ENCODE data around the gene NTSR1.
A peak's percentile ranks its signal among the peaks of the same experiment; 100 is the strongest.

NTSR1 gene

GRCh38 chr20:62705627-62706026 lies 3.0 kb upstream of the NTSR1 start:
- TF ChIP-seq CTCF (IDR thresholded peaks at IDR 0.05; ENCODE audit: insufficient read depth, missing control alignments), result no peak

GRCh38 chr20:62706344-62706743 lies 2.3 kb upstream of the NTSR1 start:
- TF ChIP-seq CTCF (IDR thresholded peaks at IDR 0.05; ENCODE audit: insufficient read depth, missing control alignments), result no peak
- no peak for FAIRE-seq
- no peak for DNase-seq (ENCODE audit: insufficient read length, low spot score)

More at GRCh38 chr20:62705627-62706026, 3.0 kb upstream of the NTSR1 start:
- DNase-seq (ENCODE audit: insufficient read length, low spot score) (no peak), FAIRE-seq (no peak)

GRCh38 chr20:62706857-62707256 lies 1.8 kb upstream of the NTSR1 start:
- FAIRE-seq (no peak), DNase-seq (ENCODE audit: insufficient read length, low spot score) (no peak)
- no peak for TF ChIP-seq CTCF (IDR thresholded peaks at IDR 0.05; ENCODE audit: insufficient read depth, missing control alignments)

- DNase-seq (ENCODE audit: insufficient read length, low spot score), result no peak
- no peak for TF ChIP-seq CTCF (IDR thresholded peaks at IDR 0.05; ENCODE audit: insufficient read depth, missing control alignments)
- no peak for FAIRE-seq
Measured at GRCh38 chr20:62707276-62707920, 1.2 kb upstream of the NTSR1 start.

- FAIRE-seq (no peak), DNase-seq (ENCODE audit: insufficient read length, low spot score) (peak; percentile 78)
- TF ChIP-seq CTCF (IDR thresholded peaks at IDR 0.05; ENCODE audit: insufficient read depth, missing control alignments), result no peak
Measured at GRCh38 chr20:62707921-62708521, 615 bp upstream of the NTSR1 start.

- FAIRE-seq (no peak), DNase-seq (ENCODE audit: insufficient read length, low spot score) (no peak)
- TF ChIP-seq CTCF (IDR thresholded peaks at IDR 0.05; ENCODE audit: insufficient read depth, missing control alignments), result no peak
Measured at GRCh38 chr20:62709537-62709905, 885 bp downstream of the NTSR1 start.

GRCh38 chr20:62710221-62710885 lies 1.7 kb downstream of the NTSR1 start:
- FAIRE-seq (no peak), DNase-seq (ENCODE audit: insufficient read length, low spot score) (no peak)
- TF ChIP-seq CTCF (IDR thresholded peaks at IDR 0.05; ENCODE audit: insufficient read depth, missing control alignments), result no peak

All from D721Med (cell line).